Measurements from ENCODE around the gene MYH9. TPM values are rescaled to one million over a fixed set of nuclear protein-coding genes. Genes with fewer than 3 reads are reported as not detected.

Gene MYH9
- total and polyA plus RNA-seq, 5 experiments from 2014 or later: 51.2 to 718 (median 389) TPM

DNA sequence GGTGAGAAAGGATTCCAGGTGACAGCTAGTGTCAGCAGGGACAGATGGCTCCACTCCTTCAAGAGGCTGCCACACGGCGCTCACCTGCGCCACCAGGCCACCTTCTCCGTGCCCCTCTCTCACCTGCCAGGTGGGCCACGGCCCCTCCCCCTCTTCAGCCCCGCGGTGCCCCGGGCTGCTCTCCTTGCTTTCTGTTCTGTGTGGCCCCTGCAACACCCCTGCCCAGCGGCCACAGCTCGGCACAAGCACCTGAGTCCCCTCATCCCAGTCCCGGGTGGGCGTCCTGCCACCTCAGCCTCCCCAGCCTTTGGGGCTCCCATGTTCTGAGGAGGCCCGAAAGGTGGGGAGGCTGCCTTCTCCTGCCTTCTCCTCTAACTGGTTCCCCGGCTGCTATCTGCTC, 88.5 kb downstream of the MYH9 start:
- no peak overlapping the region for H3K4me3 Mint-ChIP-seq
- H3K9me3 Mint-ChIP-seq: no peaks in the 10 kb centered on the region
- H3K27ac Mint-ChIP-seq: peak overlapping the region in 5 of 10 donors; percentile 37 to 71 (median 56)
- peaks cover 10 to 29% (median 12%) of the 10 kb centered on the region in 4 donors for H3K4me1 Mint-ChIP-seq
- POLR2A ChIA-PET: interaction anchor here (0.6 to 4.6 kb wide), 7 partner anchors 10 to 208 kb away, joined by 3 to 28 read pairs (median 4); partner anchors contain the start of gene FOXRED2
- H3K27me3 Mint-ChIP-seq: no peaks in the 10 kb centered on the region
- peaks cover 0 to 98% (median 40%) of the 10 kb centered on the region in 3 donors for H3K36me3 Mint-ChIP-seq
- no peak for ATAC-seq
- no peak for DNase-seq

DNA sequence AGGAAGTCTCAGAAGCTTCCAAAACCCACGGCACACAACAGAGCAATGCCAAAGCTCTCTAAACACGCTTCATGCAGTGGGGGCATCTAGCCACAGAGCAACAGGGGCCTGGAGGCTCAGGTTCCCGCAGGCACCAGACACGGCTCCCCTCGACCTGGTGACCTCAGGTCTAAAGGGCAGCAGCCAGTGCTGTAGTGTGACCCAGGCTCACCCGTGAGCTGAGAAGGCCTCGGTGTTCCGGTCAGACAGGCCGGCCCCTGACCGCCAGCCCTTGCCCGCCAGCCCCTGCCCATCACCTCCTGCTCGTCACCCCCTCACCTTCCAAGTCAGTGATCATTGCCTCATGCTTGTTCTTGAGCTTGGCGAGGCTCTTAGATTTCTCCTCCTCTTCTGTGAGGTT, 89.2 kb downstream of the MYH9 start:
- POLR2A ChIA-PET: interaction anchor here (0.6 to 2.2 kb wide), 5 partner anchors 10 to 49 kb away, joined by 3 to 7 read pairs (median 4); no protein-coding TSS in a partner anchor
- H3K4me3 Mint-ChIP-seq: no peak overlapping the region
- ATAC-seq (no peak), DNase-seq (no peak)
- no peaks in the 10 kb centered on the region for H3K9me3 Mint-ChIP-seq
- H3K36me3 Mint-ChIP-seq: peaks cover 0 to 98% (median 40%) of the 10 kb centered on the region in 3 donors
- no peaks in the 10 kb centered on the region for H3K27me3 Mint-ChIP-seq
- H3K4me1 Mint-ChIP-seq: peaks cover 8 to 33% (median 15%) of the 10 kb centered on the region in 4 donors
- H3K27ac Mint-ChIP-seq: peak overlapping the region in 3 of 10 donors; percentile 29 to 75 (median 59)

DNA sequence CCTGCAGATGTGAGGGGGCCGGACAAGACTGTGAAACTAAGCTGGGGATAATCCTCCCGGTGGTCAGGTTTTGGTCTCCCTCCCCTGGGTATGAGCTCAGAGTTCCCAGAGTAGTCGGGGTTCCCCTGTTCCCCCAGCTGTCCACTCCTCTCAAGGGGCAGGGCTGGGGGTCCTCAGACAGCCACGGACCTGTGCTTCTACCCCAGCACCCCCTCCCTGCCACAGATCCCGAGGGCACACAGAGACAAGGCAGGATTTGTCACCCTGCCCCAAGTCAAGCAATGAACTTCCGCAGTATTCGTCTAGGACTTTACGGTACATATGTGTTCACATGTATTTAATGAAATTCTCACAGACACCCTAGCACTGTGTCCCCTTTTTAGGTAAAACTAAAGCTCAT, 89.6 kb downstream of the MYH9 start:
- DNase-seq: no peak
- POLR2A ChIA-PET: interaction anchor here (0.8 to 2.2 kb wide), 3 partner anchors 10 to 48 kb away, joined by 3 to 7 read pairs (median 4); no protein-coding TSS in a partner anchor
- Mint-ChIP-seq H3K27ac (peak overlapping the region in 5 of 10 donors; percentile 20 to 75 (median 66)), H3K4me3 (no peak overlapping the region), H3K4me1 (peaks cover 8 to 33% (median 15%) of the 10 kb centered on the region in 4 donors), H3K9me3 (no peaks in the 10 kb centered on the region), H3K27me3 (no peaks in the 10 kb centered on the region), H3K36me3 (peaks cover 0 to 97% (median 40%) of the 10 kb centered on the region in 3 donors)
- no peak for ATAC-seq

DNA sequence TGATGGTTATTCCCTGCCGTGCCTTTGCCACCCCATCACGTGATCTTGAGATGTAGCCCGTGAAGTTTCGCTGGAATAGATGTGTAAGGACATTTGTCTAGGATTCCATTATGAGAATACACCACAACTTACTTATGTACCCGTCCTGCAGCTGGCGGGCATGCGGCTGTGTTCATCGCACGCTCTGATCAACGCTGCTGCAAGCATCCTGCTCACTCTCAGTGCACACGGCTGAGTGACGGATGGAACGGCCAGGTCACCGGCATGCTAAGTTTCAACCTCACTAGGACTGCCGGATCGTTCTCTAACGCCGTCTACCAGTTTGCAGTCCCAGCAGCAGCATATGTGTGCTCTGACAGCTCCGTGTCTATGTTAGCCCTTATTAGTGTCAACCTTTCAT, 90.2 kb downstream of the MYH9 start:
- no peak for ATAC-seq
- peak overlapping the region in 8 of 10 donors; percentile 11 to 75 (median 62) for H3K27ac Mint-ChIP-seq

DNA sequence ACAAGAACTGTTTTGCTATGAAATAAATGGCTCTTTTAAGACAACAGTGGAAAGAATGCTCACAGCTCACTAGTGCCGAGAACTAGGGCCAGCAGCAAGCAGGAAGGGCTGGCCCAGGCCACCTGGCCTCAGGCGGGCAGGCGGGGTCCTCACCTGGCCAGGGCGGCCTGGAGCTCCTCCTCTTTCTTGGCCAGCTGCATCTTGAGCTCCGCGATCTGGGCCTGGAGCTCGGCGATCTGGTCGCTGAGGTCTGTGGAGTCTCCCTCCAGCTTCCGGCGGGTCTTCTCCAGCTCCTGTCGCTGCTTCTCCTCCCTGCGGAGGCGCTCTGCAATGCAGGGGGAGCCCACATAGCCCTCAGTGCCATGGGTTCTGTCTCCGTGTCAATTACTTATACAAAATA, 91.1 kb downstream of the MYH9 start:
- DNase-seq (no peak), ATAC-seq (no peak)
- Mint-ChIP-seq H3K27me3 (no peaks in the 10 kb centered on the region), H3K36me3 (peaks cover 5 to 97% (median 50%) of the 10 kb centered on the region in 3 donors), H3K9me3 (peaks cover 0 to 8% (median 0%) of the 10 kb centered on the region in 9 donors), H3K4me1 (peaks cover 11 to 42% (median 24%) of the 10 kb centered on the region in 4 donors), H3K4me3 (no peak overlapping the region), H3K27ac (peak overlapping the region in 4 of 10 donors; percentile 38 to 85 (median 68))
- POLR2A ChIA-PET: interaction anchor here (0.5 to 1.7 kb wide), 5 partner anchors 10 to 185 kb away, joined by 3 to 6 read pairs (median 3); partner anchors contain the start of gene TXN2

More for the DNA sequence above, 90.2 kb downstream of the MYH9 start:
- peaks cover 0 to 97% (median 44%) of the 10 kb centered on the region in 3 donors for H3K36me3 Mint-ChIP-seq
- no peak for DNase-seq
- H3K4me1 Mint-ChIP-seq: peaks cover 8 to 38% (median 19%) of the 10 kb centered on the region in 4 donors
- no peaks in the 10 kb centered on the region for H3K27me3 Mint-ChIP-seq
- H3K4me3 Mint-ChIP-seq: no peak overlapping the region
- POLR2A ChIA-PET: interaction anchor here (0.5 to 1.7 kb wide), 3 partner anchors 88 to 185 kb away, joined by 3 to 8 read pairs (median 6); partner anchors contain the start of gene TXN2
- peaks cover 0 to under 1% (median 0%) of the 10 kb centered on the region in 9 donors for H3K9me3 Mint-ChIP-seq

DNA sequence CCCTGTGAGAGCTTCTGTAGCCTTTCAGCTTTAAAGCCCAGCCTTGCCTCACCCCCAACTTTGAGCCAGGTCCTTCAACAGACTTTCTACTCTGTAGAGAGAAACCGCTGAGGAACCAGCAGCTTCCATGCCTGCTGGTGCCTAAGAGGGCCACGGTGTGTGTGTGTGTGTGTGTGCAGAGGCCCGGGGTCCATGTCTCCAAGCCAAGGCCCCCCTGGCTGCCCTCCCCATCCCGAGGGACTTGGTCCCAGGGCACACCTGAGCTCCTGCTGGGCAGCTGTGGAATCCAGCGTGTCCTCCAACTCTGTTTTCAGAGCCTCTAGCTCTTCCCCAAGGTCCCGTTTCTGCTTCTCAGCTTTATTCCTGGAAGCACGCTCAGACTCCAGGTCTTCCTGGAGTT, 92.5 kb downstream of the MYH9 start:
- peaks cover 9 to 39% (median 22%) of the 10 kb centered on the region in 4 donors for H3K4me1 Mint-ChIP-seq
- H3K9me3 Mint-ChIP-seq: peaks cover 0 to 10% (median 0%) of the 10 kb centered on the region in 9 donors
- peaks cover 5 to 92% (median 44%) of the 10 kb centered on the region in 3 donors for H3K36me3 Mint-ChIP-seq
- peak overlapping the region in 8 of 10 donors; percentile 6 to 69 (median 44) for H3K27ac Mint-ChIP-seq
- ATAC-seq (no peak), DNase-seq (no peak)
- no peaks in the 10 kb centered on the region for H3K27me3 Mint-ChIP-seq
- no peak overlapping the region for H3K4me3 Mint-ChIP-seq
- POLR2A ChIA-PET: interaction anchor here (0.6 to 1.8 kb wide), 4 partner anchors 9 to 44 kb away, joined by 3 to 9 read pairs (median 4); no protein-coding TSS in a partner anchor

DNA sequence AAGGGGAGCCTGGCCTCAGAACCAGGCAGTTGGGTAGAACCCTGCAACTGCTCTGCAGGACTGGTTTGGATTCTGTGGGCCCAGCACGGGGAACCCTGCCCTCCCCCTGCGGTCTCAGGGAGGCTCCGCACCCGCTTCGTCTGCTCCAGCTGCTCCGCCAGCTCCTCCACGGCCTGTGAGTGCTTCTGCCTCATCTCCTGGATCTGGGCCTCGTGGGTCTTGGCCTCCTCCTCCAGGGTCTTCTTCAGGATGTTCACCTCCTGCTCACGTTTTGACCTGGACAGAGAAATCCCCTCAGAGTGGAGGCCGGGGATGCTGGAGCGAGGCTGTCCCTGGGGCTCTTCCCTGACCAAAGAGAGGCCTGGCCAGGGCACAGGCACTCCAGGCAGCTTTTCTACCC, 93.0 kb downstream of the MYH9 start:
- H3K27me3 Mint-ChIP-seq: no peaks in the 10 kb centered on the region
- H3K27ac Mint-ChIP-seq: peak overlapping the region in 3 of 10 donors; percentile 12 to 57 (median 52)
- peaks cover 0 to 10% (median 0%) of the 10 kb centered on the region in 9 donors for H3K9me3 Mint-ChIP-seq
- DNase-seq (no peak), ATAC-seq (no peak)
- H3K36me3 Mint-ChIP-seq: peaks cover 7 to 91% (median 46%) of the 10 kb centered on the region in 3 donors
- peak overlapping the region in 1 of 10 donors; percentile 29 for H3K4me3 Mint-ChIP-seq
- POLR2A ChIA-PET: interaction anchor here (0.8 to 1.8 kb wide), 3 partner anchors 9 to 44 kb away, joined by 3 to 9 read pairs (median 6); no protein-coding TSS in a partner anchor
- H3K4me1 Mint-ChIP-seq: peaks cover 11 to 43% (median 26%) of the 10 kb centered on the region in 4 donors

DNA sequence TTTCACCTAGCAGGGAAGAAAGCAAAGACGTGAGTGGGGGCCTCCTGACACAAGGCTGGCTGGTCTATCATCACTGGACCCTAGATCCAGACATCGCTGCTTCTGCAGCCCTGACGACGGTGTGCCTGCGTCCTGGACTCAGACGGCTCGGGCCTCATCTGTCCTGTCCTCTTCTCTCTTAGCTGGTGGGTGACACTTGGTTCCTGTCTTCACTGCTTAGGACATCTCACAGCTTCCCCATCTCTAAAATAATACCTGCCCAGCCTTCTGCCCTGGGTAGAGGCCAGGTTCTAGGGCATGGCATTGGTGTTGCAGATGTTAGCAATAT, 93.5 kb downstream of the MYH9 start:
- Mint-ChIP-seq H3K9me3 (peaks cover 0 to 12% (median 0%) of the 10 kb centered on the region in 9 donors), H3K4me3 (peak overlapping the region in 4 of 10 donors; percentile 5 to 65 (median 36)), H3K27ac (peak overlapping the region in 7 of 10 donors; percentile 25 to 83 (median 74)), H3K27me3 (no peaks in the 10 kb centered on the region), H3K36me3 (peaks cover 12 to 91% (median 49%) of the 10 kb centered on the region in 3 donors), H3K4me1 (peaks cover 15 to 46% (median 31%) of the 10 kb centered on the region in 4 donors)
- no peak for ATAC-seq
- POLR2A ChIA-PET: interaction anchor here (1.8 kb wide), 1 partner anchor 8 kb away, joined by 9 read pairs; no protein-coding TSS in a partner anchor
- no peak for DNase-seq

DNA sequence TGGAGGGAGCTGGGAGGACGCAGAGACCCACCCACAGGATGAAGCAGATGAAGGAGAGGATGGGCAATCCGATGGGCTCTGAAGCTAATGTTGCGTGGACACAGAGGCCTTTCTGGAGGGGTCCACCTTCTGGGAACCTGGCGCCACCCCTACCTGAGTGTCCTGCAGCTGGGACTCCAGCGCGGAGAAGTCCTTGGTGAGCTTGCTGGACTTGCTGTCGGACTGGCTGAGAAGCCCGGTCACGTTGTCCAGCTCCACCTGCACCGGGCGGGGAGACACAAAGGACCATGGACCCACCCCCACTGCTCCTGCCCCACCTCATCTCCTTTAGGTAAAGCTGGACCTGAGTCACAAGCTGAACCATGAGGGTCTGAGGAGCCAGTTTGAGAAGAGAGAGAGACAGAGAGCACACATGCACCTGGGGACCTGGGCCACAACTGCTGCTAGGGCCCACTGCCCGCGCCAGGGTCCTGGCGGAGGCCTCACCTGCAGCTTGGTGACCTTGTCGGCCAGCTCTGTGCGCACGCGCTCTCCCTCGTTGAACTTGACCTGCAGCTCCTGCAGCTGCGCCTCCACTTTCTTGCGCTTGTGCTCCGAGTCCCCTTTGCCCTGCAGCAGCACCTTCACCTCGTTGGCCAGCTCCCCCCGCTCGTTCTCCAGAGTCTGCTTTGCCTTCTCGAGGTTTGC, 94.0 kb downstream of the MYH9 start:
- POLR2A ChIA-PET: interaction anchor here (0.6 to 1.8 kb wide), 7 partner anchors 8 to 136 kb away, joined by 3 to 9 read pairs (median 3); no protein-coding TSS in a partner anchor
- peaks cover 19 to 51% (median 36%) of the 10 kb centered on the region in 4 donors for H3K4me1 Mint-ChIP-seq
- H3K27ac Mint-ChIP-seq: peak overlapping the region in 5 of 10 donors; percentile 25 to 81 (median 62)
- peak overlapping the region in 3 of 10 donors; percentile 5 to 65 (median 43) for H3K4me3 Mint-ChIP-seq
- ATAC-seq (no peak), DNase-seq (no peak)
- H3K9me3 Mint-ChIP-seq: peaks cover 0 to 12% (median 0%) of the 10 kb centered on the region in 9 donors
- H3K36me3 Mint-ChIP-seq: peaks cover 12 to 92% (median 49%) of the 10 kb centered on the region in 3 donors
- H3K27me3 Mint-ChIP-seq: no peaks in the 10 kb centered on the region

DNA sequence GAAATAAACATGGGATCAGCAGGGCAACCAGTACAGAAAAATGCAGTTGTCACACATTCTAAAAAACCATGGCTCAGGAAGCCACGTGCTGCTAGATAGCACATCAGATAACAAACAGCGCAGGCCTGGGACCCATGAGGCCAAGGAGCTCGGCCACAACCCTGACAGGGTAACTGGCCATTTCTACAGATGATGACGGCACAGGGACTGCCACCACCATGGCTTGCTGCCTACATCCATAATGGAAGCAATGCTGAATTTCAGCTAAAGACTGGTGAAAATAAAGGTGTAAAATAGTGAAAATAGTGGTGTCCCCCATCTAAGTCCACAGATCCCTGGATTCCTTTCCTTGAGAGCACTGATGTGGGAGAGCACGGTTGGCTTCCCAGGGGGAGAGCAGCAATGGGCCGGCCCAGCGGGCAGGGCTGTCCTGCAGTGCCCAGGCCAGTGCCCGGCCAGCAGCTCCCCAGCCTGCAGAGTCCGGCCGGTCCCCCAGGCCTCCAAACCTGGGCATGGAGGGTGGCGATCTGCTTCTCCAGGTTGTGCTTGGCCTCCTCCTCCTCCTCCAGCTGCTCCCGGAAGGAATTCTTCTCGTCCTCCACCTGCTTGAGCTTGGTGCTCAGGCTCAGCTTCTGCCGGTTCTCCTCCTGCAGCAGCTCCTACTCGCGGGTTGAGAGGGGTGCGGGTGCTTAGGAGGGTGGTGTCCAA, 94.8 kb downstream of the MYH9 start:
- Mint-ChIP-seq H3K27ac (peak overlapping the region in 8 of 10 donors; percentile 34 to 86 (median 52)), H3K27me3 (no peaks in the 10 kb centered on the region), H3K4me1 (peaks cover 23 to 55% (median 42%) of the 10 kb centered on the region in 4 donors), H3K9me3 (peaks cover 0 to 12% (median 0%) of the 10 kb centered on the region in 9 donors), H3K36me3 (peaks cover 12 to 93% (median 49%) of the 10 kb centered on the region in 3 donors), H3K4me3 (no peak overlapping the region)
- POLR2A ChIA-PET: interaction anchor here (0.6 to 1.7 kb wide), 7 partner anchors 9 to 137 kb away, joined by 3 to 5 read pairs (median 3); no protein-coding TSS in a partner anchor
- DNase-seq (no peak), ATAC-seq (no peak)

DNA sequence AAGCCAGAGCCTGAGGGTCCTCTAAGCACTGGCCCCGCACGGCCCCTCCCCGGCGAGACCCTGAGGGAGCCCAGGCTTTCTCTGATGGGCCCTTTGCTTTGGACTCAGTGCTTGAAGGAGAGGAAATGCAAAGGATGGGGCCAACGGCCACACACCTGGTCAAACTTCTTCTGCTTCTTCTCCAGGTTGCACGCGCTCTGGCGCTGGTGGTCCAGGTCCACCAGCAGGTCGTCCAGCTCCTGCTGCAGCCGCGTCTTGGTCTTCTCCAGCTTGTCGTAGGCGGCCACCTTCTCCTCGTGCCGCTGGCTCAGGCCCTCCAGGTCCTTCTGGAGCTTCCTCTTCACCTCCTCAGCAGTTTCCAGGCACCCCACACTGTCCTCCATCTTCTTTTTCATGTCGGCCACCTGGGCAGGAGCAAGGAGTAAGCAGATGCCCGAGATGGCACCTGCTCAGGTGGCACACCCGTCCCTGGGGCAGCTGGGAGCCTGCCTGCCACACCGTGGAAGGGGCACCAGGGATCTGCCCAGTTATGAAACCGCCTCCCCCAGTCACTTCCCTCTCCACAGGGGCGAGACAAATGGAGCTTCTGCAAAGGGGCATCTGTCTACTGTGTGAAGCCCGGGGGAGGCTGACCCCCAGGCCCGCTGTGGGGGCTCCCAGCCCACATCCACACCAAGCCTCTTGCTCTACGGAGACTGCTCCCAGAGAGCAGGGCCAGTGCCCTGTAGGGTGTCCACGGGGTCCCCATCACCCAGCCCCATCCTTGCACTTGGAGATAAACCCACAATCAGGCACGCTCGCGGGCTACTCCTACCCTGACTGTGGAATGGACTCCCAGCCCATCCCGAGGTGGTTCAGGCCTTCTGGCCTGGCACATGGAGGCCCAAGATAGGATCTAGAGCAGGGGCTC, 95.7 kb downstream of the MYH9 start:
- no peak for ATAC-seq
- H3K4me1 Mint-ChIP-seq: peaks cover 23 to 62% (median 48%) of the 10 kb centered on the region in 4 donors
- POLR2A ChIA-PET: interaction anchor here (1.0 to 1.7 kb wide), 4 partner anchors 8 to 40 kb away, joined by 3 to 5 read pairs (median 4); no protein-coding TSS in a partner anchor
- H3K27me3 Mint-ChIP-seq: no peaks in the 10 kb centered on the region
- H3K27ac Mint-ChIP-seq: peak overlapping the region; percentile 48 to 92 (median 82)
- no peak for DNase-seq
- peak overlapping the region in 8 of 10 donors; percentile 23 to 69 (median 47) for H3K4me3 Mint-ChIP-seq
- peaks cover 0 to 12% (median 0%) of the 10 kb centered on the region in 9 donors for H3K9me3 Mint-ChIP-seq
- H3K36me3 Mint-ChIP-seq: peaks cover 12 to 93% (median 51%) of the 10 kb centered on the region in 3 donors
